Limb (tissue), 2 donors: ENCODE results near the gene ATP8A2.

ENCODE experiments used
- DNase-seq, 2 donors: peaks; one replicate each; pipeline ENCODE4 v3.0.0-alpha.2; 2016; ENCODE audit errors: extremely low spot score in 2 of 2

Gene ATP8A2

DNA sequence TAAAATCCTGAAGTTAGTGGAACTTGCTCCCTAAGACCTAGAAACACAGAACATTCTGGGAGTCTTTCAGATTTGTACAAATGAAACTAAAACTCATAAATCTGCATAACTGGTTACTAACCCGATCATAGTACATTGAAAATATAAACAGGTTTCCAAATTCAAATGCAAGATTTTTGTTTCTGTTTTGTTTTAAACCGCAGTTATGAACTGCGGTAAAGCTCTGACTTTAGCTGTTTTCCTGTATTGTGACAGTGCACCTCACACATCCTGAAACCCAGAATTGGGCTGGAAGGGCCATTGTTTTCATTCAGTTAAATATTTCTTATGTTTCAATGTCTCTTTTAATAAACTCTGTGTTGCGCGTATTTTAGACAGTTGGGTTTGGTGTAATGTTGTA is 475.4 kb downstream of the ATP8A2 start:
- no peak for DNase-seq

DNA sequence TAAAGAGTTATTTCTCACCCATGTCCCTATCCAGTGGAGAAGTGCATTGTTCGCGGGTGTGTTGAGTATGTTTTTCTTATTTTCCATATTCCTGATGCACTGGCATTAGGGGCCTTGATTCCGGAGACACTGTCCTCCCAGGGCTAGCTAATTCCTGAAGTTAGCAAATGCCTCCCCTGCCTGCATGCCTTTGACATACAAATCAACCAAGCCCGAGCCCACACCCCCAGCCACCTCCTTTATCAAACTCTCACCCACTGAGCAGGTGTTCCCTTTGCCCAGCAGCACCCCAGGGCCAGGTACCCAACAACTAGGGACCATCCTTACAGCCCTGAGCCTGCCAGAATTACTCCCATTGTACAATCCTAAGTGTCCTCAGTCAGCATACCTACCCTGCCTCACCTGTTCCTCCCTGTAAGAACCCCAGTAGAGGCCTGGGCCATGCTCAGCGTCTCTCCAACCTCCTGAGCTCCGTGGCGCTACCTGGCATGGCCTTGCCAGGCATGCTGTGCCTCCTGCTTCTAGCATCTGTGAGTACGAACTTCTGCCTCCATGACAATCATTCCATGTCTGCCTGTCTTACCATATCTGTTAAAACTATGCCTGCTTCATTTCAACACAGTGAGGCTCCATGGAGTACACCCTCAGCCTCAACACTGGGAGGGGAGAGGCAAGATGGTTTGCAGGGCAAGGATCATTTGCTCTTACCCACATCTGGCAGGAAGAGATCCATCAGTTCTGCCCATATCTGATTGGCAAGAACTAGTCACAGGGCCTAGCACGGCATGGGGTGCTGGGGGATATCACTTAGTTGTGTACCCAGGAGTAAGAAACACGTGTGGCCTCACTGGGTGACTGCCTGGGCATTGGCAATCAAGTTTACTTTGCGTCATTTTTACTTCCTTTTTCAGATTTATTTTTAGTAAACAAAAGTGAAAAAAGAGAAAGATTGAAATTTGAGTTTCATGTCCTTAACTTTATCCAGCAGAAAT is 476.2 kb downstream of the ATP8A2 start:
- no peak for DNase-seq

DNA sequence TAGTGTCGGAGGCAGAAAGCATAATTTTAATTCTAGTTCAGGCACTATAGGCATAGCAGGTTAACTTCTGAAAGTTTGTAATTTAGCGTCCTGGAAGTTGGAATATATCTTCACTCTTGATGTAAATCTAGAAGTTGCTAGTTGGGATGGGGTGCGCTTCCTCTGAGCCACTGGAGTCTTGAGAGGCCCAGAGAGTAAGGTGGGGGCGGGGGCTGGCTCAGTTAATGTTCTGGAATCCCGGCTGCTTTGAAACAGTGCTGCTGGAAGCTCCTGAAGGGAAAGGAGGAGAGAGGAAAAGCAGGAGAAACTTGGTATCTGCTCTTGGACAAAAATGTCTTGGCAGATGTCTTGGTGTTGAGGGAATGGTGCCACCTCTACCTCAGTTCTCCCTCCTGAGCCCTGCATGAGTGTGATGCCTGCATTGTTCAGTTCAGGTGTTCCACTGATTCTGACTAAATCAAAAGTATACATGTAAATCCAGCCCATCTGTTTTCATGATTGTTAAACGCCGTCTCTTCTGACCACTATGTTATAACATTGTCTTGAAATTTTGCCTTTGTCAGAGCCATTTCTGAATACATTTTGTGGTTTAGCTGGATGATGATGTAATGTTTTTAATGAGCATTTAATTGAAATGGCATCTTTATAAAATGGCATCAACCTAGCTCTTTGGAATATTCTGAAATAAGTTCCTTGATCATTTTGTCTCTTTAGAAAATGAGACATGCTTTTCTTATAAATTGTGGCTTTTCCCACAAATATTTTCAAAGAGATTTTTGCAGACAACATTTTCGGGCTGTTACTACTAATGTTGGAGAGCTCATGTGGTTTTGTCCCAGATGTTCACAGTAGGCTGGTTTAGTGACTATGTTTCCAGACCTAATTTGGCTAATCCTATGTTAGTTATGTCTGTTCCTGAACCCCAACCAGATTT is 477.3 kb downstream of the ATP8A2 start:
- no peak for DNase-seq

DNA sequence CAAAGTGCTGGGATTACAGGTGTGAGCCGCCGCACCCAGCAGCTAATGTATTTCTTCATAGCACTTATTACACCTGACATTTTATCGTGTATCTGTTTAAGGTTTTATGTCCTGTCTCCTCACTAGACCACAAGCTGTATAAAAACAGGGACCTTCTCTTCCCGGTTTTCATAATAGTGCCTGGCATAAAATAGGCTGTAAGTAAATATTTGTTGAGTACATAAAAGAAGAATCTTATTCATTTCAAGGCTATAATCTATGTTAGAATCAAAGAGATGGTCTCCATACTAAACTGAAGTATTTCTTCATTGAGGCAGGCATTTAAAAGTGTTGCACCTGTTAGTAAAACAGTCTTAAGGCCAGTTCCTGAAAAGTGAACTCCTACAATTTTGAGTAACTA is 486.1 kb downstream of the ATP8A2 start:
- DNase-seq = no peak

DNA sequence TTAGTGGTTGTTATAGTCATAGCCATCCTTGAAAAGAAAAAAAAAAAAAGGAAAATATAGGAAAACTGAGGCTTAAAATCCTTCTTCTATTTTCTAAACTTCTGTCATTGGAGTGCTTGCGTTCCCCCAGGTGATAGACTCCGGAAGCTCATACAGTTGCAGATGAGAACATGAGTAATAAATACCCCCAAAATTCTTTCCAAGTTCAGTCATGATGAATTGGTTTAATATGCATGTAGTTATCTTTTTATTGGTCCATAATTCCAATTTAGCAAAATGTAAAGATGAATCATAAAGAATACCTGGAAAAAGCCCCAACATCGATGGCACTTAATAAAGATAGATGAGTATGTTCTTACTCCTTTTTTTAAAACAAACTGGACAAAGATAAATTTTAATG is 487.8 kb downstream of the ATP8A2 start:
- DNase-seq = no peak

DNA sequence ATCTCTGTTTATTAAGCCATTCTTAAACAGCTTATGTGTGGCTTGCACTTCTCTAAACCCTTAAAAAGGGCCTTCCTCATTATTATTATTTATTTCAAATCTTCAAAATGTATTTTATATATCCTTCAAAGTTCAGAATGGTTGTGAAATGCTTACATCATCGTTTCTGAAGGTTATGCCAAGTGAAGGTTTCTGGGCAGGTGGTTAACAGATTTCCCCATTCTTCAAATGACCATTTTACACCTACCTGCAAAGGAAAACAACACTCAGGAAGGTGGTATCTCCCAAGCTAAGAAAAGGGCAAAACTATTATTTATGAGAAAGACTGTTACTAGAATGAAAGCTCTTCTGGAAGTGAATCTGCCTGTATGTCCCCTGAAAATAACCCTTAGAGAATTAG is 488.5 kb downstream of the ATP8A2 start:
- no peak for DNase-seq

DNA sequence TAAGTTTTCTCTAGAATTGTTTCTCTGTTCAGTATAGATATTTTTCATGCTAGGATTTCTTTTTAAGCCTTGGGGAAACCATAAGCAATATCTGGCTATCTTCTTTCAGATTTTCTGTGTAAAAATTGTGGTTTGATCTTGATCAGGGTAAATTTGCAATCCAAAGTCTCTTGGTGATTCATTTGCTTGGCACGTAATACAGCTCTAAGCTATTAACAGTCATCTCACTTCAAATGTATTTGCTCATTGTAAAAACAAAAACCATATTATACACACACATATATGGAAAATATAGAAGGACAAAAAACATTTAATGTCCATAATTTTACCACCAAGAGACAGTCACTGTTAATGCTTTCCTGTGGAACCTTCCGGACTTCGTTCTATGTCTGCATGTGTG is 489.1 kb downstream of the ATP8A2 start:
- DNase-seq = no peak

DNA sequence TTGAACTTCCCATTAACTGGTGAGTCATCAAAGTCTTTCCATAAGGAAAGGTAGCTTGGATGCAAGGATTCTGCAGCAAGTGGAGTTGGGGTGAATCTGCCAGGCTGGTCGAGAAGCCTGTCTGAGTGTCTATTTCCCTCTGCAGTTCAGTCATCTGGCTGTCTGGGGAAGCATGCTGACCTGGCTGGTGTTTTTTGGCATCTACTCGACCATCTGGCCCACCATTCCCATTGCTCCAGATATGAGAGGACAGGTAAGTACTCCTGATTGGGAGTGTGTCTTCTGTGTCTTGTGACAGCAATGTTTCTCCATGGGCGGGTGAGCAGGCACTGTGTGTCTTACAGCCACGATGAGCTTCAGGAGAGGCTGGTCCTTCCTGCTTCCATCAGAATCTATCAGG is 490.4 kb downstream of the ATP8A2 start:
- DNase-seq = no peak

DNA sequence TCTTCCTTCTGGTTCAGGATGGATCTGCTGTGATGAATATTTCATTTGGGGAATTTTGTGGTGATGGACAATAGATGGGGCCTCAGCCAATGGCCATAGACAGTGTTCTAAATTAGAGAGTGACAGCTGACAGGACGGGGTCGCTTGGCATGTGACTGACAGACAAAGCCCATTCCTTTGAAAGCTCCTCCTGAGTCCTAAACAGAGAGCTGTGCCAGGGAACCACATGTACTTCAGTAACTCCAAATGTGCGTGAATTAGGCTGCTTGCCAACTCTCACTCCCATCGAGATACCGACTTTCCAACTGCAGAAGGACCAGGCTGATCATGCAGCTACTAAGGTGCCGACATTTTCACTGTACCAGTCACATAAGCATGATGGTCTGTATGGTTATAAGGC is 492.3 kb downstream of the ATP8A2 start:
- no peak for DNase-seq

DNA sequence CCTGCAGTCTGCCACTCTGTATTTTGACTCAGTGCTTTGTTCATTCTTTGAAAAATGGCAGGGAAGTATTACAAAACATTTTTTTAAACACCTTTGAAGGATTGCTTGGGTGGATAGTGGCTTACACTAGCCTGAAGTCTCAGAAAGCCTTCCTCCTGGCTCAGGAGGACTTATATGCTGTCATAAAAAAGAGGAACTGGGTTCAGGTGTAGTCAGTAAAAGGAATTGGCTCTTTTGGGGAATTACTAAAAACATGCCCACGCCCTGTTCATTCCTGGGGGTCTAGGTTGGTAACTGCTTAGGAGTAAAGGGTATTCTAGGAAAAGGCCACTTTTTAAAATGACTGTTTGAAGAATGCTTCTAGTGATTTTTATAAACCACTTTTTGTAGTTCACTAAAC is 493.2 kb downstream of the ATP8A2 start:
- DNase-seq = no peak

DNA sequence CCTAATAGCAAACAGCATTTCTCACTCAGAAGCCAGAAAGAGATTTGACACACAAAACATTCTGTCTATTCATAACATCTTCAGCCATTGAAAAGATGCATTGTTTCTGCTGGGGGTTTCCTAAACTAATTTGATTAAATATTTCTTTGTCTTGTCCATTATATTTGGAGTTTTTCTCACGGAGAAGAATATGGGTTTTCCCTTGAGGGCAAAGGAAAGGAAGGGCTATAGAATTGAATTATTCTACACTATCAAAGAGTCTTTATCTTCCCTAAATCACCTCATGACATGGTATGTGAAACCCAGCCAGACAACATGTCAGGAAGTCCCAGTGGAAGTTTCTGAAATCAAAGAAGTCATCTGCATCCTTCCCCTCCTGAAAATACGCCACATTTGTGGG is 493.6 kb downstream of the ATP8A2 start:
- no peak for DNase-seq

DNA sequence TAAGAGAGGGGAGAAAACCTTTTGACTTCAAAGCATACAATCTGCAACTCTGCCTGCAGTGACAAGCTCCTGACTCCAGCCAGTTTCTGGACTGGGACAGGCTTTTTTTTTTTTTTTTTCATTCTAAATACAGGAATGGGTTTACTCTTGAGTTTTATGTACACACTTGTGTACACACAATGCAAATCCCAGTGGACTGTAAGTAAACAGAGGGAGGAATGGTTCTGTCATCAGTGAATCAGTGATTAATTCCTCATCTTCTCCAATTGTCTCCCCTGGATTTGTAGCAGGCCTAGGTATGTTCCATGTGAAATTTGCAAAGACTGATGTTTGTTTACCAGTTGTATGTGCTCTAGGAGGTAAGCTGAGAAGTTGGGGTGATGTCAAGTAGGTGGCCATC is 495.3 kb downstream of the ATP8A2 start:
- no peak for DNase-seq

DNA sequence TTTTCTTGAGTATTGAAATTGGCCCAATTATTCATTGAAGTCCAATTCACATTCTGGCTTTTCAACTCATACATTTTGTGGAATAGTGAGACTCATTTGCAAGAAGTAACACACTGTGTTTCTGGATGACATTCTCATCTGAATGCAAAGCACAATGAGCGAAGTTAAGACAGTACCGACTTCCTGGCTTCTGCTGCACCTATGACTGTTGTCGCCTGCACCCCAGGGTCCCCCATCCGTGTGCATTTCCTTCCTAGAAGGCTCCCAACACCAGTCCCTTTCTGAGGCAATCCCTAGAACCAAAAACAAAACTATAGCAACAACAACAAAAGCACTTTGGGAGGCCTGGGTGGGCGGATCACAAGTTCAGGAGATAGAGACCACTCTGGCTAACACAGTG is 496.7 kb downstream of the ATP8A2 start:
- no peak for DNase-seq

DNA sequence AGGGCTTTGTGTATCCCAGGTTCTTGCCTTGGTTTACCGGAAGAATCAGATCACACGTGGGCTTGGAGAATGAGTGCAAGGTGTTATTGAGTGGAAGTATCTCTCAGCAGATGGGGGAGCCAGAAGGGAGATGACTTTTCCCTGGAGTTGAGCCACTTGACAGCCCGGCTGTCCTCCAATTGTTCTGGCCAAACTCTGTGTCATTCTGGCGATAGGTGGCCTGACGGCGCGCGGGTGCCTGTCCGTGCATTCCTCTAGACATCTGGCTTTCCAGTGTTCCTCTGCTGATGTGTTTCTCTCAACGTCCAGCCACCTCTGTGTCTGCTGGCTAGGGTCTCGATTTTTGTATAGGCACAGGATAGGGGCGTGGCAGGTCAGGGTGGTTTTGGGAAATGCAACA is 498.2 kb downstream of the ATP8A2 start:
- DNase-seq = no peak

DNA sequence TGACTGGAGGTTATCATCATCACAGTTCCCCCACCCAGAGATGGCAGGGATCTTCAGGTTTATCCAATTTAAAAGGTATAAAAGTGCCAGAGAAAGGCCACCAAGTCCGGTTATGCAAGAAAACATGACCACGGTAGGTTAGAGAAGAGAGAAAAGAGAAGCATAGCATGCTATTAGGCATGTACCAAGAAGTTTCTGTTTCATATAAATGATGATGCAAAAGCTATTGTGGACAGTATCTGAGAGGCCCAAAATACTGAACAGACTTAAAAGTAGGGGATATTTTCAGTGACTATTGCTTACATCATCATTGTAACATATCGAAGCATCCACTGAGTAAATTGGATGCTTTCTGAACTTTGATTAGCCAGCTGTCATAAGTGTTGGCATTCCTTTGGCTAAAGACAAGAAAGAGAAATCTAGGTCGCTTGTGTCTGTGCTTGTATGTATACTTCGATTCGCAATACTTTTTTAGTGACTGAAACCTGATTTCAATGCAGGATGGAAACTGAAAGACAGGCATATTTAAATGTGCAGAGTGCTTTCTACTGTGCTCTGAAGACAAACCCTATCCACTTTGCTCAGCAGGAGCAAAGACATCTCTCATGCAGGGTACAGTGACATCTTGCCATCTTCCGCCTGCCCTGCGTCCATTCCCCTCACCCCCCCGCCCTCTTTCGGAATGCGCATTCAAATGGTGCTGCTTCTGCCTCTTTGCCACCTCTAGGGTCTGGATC is 499.8 kb downstream of the ATP8A2 start:
- no peak for DNase-seq

DNA sequence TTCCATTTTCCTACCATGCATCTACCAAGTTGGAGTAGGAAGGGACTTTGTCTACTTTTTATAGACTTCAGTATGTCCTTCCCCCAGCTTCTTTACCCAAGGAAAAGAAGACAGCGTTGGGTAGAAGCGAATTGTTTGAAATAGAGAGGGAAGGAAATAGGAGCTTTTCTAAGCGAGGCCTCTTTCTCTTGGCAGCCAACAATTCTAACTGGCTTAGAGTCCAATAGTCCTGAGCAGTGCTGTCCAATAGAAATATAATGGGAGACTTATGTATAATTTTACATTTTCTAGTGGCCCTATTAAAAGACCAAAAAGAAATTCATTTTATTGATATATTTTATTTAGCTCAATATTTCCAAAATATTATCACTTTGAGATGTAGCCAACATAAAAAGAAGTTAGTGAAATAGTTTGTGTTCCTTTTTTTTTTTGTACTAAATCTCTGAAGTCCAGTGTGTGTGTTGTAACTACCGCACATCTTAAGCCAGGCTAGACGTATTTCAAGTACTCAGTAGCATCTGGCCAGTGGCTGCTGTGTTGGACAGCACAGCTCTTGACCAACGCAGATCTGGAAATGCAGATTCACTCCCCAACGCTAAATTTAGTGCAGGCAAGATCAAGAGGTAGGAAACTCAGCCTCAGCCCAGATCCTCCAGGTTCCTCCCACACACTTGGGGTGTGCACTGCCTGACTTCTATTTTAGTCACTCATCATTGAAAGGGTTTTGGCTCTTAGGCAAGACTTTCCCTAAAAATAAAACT is 500.9 kb downstream of the ATP8A2 start:
- no peak for DNase-seq

DNA sequence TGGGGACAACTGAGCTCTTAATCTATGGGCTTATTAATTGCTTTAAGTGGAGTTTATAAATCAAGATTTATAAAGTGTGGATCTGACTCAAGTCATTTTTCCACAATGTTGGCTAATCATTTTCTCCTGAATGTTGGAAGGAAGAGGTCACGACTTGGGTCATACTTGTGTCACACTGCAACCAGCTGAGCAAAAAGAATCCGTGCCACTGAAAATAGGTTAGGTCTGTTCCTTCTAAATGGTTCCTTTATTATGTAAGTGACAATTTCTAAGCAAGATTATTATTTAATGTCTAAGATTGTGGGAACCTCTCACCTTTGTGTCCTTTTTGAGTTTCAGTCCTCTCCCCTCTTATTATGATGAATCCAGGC is 501.5 kb downstream of the ATP8A2 start:
- no peak for DNase-seq

DNA sequence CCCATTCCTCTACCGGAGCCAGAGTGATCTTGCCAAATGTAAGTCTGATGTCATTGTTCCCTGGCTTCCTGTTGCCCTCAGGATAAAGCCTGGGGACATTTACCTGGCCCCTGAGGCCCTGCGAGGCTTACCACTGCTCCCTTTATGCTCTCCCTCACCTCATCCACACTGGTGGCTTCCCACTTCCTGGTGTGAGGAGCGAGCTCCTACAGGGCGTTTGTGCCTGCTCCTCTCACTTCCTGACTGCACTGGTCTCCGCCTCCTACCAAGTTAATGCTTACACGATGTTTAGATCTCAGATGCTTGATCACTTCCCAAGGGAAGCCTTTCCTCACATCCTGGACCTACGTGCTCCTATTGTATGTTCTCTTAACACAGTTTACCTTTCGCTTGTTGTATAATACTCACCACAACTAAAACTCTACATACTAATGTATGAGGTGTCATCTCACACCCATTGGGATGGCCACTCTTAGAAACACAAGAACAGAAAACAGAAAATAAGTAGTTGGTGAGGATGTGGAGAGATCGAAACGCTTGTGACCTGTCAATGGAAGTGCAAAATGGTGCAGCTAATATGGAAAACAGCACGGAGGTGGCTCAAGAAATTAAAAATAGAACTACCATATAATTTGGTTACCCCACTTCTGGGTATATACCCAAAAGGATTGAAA is 502.4 kb downstream of the ATP8A2 start:
- no peak for DNase-seq

DNA sequence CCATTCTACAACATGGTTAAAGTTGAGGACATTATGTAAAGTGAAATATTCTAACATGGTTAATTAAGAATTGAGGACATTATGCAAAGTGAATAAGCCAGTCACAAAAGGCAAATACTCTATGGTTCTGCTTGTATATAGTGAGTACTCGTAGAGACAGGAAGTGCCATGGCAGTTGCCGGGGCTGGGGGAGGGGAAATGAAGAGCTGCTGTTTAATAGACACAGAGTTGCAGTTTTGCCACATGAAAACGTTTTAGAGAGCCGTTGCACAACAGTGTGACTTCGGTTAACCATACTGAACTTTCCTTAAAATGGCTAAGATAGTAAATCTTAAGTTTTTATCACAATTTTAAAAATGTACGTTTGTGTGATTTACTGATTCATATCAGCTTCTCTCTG is 503.1 kb downstream of the ATP8A2 start:
- no peak for DNase-seq

DNA sequence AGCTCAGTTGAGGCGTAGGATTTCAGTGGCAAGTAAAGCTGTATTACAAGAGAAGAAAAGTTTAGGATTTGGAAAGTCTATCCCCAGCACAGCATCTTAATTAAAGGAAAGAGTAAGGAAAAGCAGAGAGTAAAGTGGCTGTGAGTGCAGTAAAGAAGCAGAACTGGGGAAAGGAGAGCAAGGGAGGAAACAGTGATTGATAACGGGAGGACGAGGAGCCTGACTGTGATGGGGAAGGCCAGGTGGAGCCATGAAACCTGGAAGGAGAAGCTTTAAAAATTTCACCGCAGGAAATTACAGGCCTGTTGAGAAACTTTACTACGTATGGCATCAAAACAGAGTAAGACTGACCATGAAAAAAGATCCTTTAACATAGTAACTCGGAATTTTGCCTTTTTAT is 504.5 kb downstream of the ATP8A2 start:
- DNase-seq = no peak
